HepG2 (cell line): ENCODE data around the gene PKLR. TPM values are rescaled to one million over a fixed set of nuclear protein-coding genes. Genes with fewer than 3 reads are reported as not detected.

ENCODE experiments used
- AGO2 ChIP-seq: fragments of 200-400 bp; formaldehyde crosslinking; optimal IDR thresholded peaks from 2 replicates; pipeline ENCODE3; 2017; ENCODE audit warnings: mild to moderate bottlenecking, low read depth, low read length, moderate library complexity
- ASH2L ChIP-seq: fragments of 300-600, 200-600 bp; sonication (generic); IDR thresholded peaks from 2 replicates; pipeline ENCODE4 v1.7.0; 2017; ENCODE audit warnings: low read depth, mild to moderate bottlenecking, moderate library complexity, mixed read lengths, low read length; ENCODE audit not compliant: insufficient read length
- DNMT1 ChIP-seq: sonication (generic); formaldehyde crosslinking; IDR thresholded peaks from 2 replicates; pipeline ENCODE4 v1.5.1; 2020; ENCODE audit warnings: mild to moderate bottlenecking, missing genetic modification reagents
- FOXK2 ChIP-seq: fragments of 450-650 bp; IDR thresholded peaks from 2 replicates; pipeline ENCODE4 v1.6.1; 2016
- GLI4 ChIP-seq: sonication (generic); formaldehyde crosslinking; IDR thresholded peaks from 2 replicates; pipeline ENCODE4 v1.5.1; 2020; ENCODE audit warnings: missing genetic modification reagents, mild to moderate bottlenecking, moderate library complexity, borderline replicate concordance
- GLMP ChIP-seq: sonication (generic); formaldehyde crosslinking; IDR thresholded peaks from 2 replicates; pipeline ENCODE4 v1.9.0; 2021; ENCODE audit warnings: missing genetic modification reagents, mild to moderate bottlenecking, borderline replicate concordance
- HDAC1 ChIP-seq: sonication (generic); formaldehyde crosslinking; IDR thresholded peaks from 2 replicates; pipeline ENCODE4 v1.5.1; 2020; ENCODE audit warnings: mild to moderate bottlenecking, missing genetic modification reagents
- MYC ChIP-seq: sonication (generic); formaldehyde crosslinking; IDR thresholded peaks from 2 replicates; pipeline ENCODE4 v1.9.0; 2021; ENCODE audit warnings: missing genetic modification reagents, borderline replicate concordance
- NR2F1 ChIP-seq, 2 experiments: fragments of 450-650 bp in 1 of 2; formaldehyde crosslinking in 1 of 2; IDR thresholded peaks; 2 replicates each; pipeline versions ENCODE4 v1.5.0 to v1.6.1; 2016 to 2020; ENCODE audit warnings: mild to moderate bottlenecking in 1 of 2, missing compliant biosample characterization in 1 of 2, missing genetic modification reagents in 1 of 2, moderate library complexity in 1 of 2
- POLR2A ChIP-seq, 2 experiments: IDR thresholded peaks; 2 replicates each; pipeline ENCODE4 v1.6.1; 2011; ENCODE audit warnings: low read depth in 2 of 2, low read length in 2 of 2, mild to moderate bottlenecking in 1 of 2, moderate library complexity in 1 of 2; ENCODE audit not compliant: insufficient read depth in 1 of 2
- RARA ChIP-seq: IDR thresholded peaks from 2 replicates; pipeline ENCODE4 v1.6.1; 2016; ENCODE audit warnings: missing genetic modification reagents, missing compliant biosample characterization
- RFX1 ChIP-seq: fragments of 450-650 bp; IDR thresholded peaks from 2 replicates; pipeline ENCODE4 v1.6.1; 2017
- SNAPC5 ChIP-seq: sonication (generic); formaldehyde crosslinking; IDR thresholded peaks from 2 replicates; pipeline ENCODE4 v1.8.1; 2023; ENCODE audit warnings: mild to moderate bottlenecking, missing genetic modification reagents, borderline replicate concordance
- ZFP36L1 ChIP-seq: sonication (generic); formaldehyde crosslinking; IDR thresholded peaks from 2 replicates; pipeline ENCODE4 v1.8.0; 2022; ENCODE audit warnings: mild to moderate bottlenecking, missing genetic modification reagents, moderate library complexity
- ZNF329 ChIP-seq: sonication (generic); formaldehyde crosslinking; IDR thresholded peaks from 2 replicates; pipeline ENCODE4 v1.9.0; 2021; ENCODE audit warnings: low read depth, mild to moderate bottlenecking, missing genetic modification reagents
- ZNF574 ChIP-seq: sonication (generic); formaldehyde crosslinking; IDR thresholded peaks from 2 replicates; pipeline ENCODE4 v1.4.0; 2020; ENCODE audit warnings: missing genetic modification reagents
- ZNF607 ChIP-seq: sonication (generic); formaldehyde crosslinking; IDR thresholded peaks from 2 replicates; pipeline ENCODE4 v1.5.1; 2020; ENCODE audit warnings: missing genetic modification reagents, mild to moderate bottlenecking, borderline replicate concordance
- ZNF619 ChIP-seq: sonication (generic); formaldehyde crosslinking; IDR thresholded peaks from 2 replicates; pipeline ENCODE4 v1.4.0; 2020; ENCODE audit warnings: mild to moderate bottlenecking, missing genetic modification reagents
- ZNF639 ChIP-seq: conservative IDR thresholded peaks from 2 replicates; pipeline ENCODE4 v1.6.1; 2018; ENCODE audit warnings: missing genetic modification reagents
- ZNF75D ChIP-seq: sonication (generic); formaldehyde crosslinking; IDR thresholded peaks from 2 replicates; pipeline ENCODE4 v1.8.1; 2023; ENCODE audit warnings: missing genetic modification reagents, mild to moderate bottlenecking, borderline replicate concordance
- ZNF770 ChIP-seq: sonication (generic); formaldehyde crosslinking; IDR thresholded peaks from 2 replicates; pipeline ENCODE4 v1.5.0; 2020; ENCODE audit warnings: mild to moderate bottlenecking, missing genetic modification reagents
- ZSCAN25 ChIP-seq: sonication (generic); formaldehyde crosslinking; IDR thresholded peaks from 2 replicates; pipeline ENCODE4 v1.8.0; 2022; ENCODE audit warnings: mild to moderate bottlenecking, missing genetic modification reagents
- ZSCAN29 ChIP-seq: sonication (generic); formaldehyde crosslinking; conservative IDR thresholded peaks from 2 replicates; pipeline ENCODE4 v1.4.0; 2020; ENCODE audit warnings: mild to moderate bottlenecking, missing genetic modification reagents
- polyA plus RNA-seq, 8 experiments: library from polyadenylated mRNA; depleted of rRNA in 3 of 8; stranded (reverse) in 7 of 8; unstranded in 1 of 8; fragments of >200 nt; fragmentation: Illumina TruSeq in 4 of 8; extraction: Trizol in 4 of 8; gene quantifications; 2 replicates each; pipeline versions ENCODE4 v1.2.1 to v1.2.3, GENCODE V29; 2011 to 2016; ENCODE audit warnings: low read depth in 4 of 8, missing spikeins in 1 of 8, mixed read lengths in 1 of 8; ENCODE audit not compliant: insufficient read depth in 1 of 8
- total RNA-seq, 5 experiments: library from RNA; depleted of rRNA; stranded (reverse); fragments of >200 nt; fragmentation: Illumina TruSeq; extraction: Trizol; gene quantifications; 2 replicates each; pipeline ENCODE4 v1.2.3, GENCODE V29; 2016; ENCODE audit warnings: low read depth in 1 of 5

Gene PKLR
- total and polyA plus RNA-seq, 2 of the 13 experiments (the other 11 are each of a cell fraction or from before 2014, with no cell fraction given): 10.3 to 29.3 TPM

- peak; percentile 31; the same call in 1 of the 2 replicates for TF ChIP-seq ZNF639
- no peak for TF ChIP-seq GLMP (CRISPR knock-in tag)
- TF ChIP-seq ZNF619 (CRISPR knock-in tag): no peak; the same call in 1 of the 2 replicates
- no peak for TF ChIP-seq AGO2
- peak; percentile 22; the same call in 1 of the 2 replicates for TF ChIP-seq HDAC1 (CRISPR knock-in tag)
- no peak for TF ChIP-seq NR2F1 (CRISPR knock-in tag; IDR thresholded peaks at IDR 0.05)
- TF ChIP-seq DNMT1: 0 out of 2 replicates have a peak, but pooled peaks have one; percentile 52
- peak; percentile 85 for TF ChIP-seq ZNF574 (CRISPR knock-in tag)
- no peak for TF ChIP-seq RARA
- TF ChIP-seq ASH2L: peak; percentile 51
- TF ChIP-seq ZNF75D (CRISPR knock-in tag): no peak
- TF ChIP-seq ZSCAN25 (CRISPR knock-in tag): no peak
- 0 out of 2 replicates have a peak, but pooled peaks have one; percentile 71 for TF ChIP-seq ZSCAN29 (CRISPR knock-in tag)
- peak; percentile 61; the same call in 1 of the 2 replicates for TF ChIP-seq MYC
- TF ChIP-seq RFX1: no peak
- no peak for TF ChIP-seq FOXK2
- no peak for TF ChIP-seq POLR2A (IDR thresholded peaks at IDR 0.05; ENCODE audit: insufficient read depth in 1 of 2, low read depth in 2 of 2, low read length in 2 of 2)
- TF ChIP-seq ZFP36L1 (CRISPR knock-in tag): no peak
- TF ChIP-seq ZNF329: no peak
- TF ChIP-seq ZNF607 (CRISPR knock-in tag): no peak
- no peak for TF ChIP-seq ZNF770
- TF ChIP-seq SNAPC5 (CRISPR knock-in tag): peak; percentile 66; the same call in 1 of the 2 replicates
- TF ChIP-seq GLI4 (CRISPR knock-in tag): no peak
Measured at GRCh38 chr1:155277070-155277901, 24.0 kb downstream of the PKLR start, which contains the start of gene HCN3 (continued).
